ENCODE data around the gene ZC3HAV1. TPM values are rescaled to one million over a fixed set of nuclear protein-coding genes. Genes with fewer than 3 reads are reported as not detected.
"Not testable (repeated sequence)": the region's sequence is repeated elsewhere in the genome, so short reads cannot be mapped to it uniquely, and the experiment has no call there.

ZC3HAV1 gene
- total and polyA plus RNA-seq, 10 of the 15 experiments (the other 5 are each of a cell fraction or from before 2014, with no cell fraction given): 18.5 to 55.3 (median 44.7) TPM

DNA sequence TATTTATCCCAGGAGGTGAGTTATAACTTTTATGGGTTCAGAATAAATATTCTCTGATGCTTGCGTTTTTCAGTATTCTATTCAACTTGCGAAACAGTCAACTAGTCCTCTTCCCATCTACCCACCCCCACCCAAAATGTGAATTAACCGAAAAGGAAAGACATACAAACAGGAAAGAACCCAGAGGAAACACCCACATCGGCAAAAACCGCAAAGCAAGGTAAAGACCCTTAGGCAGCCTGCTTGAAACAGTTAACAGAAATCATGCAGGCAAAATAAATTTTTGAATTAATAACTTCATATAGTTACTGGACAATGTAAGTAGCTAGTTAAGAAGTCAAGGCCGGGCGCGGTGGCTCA lies 5.4 kb downstream of the ZC3HAV1 start (continued):
- no peak for TF ChIP-seq IRF3 (IDR thresholded peaks at IDR 0.05)

- H3K27me3 ChIP-seq (replicated peaks in 1 of 2; ENCODE audit: control insufficient read depth in 2 of 2, insufficient read depth in 2 of 2, low read length in 1 of 2): no peaks in the 10 kb centered on the region
- DNase-seq (ENCODE audit: low read depth, low spot score) (no peak), ATAC-seq (no peak), FAIRE-seq (no peak)
- WGBS (ENCODE audit: insufficient coverage, insufficient replicate concordance, low lambda C conversion rate, missing lambda C conversion rate): 59% methylated on average over 5 of the region's 5 CpGs
- H2AFZ ChIP-seq (ENCODE audit: control insufficient read depth, low read depth, low read length): no peak overlapping the region
- ChIA-PET RAD21 (ENCODE audit: unreplicated experiment) (interaction anchor here (1.5 to 3.2 kb wide), 2 partner anchors 8 to 16 kb away, joined by 4 to 55 read pairs; no protein-coding TSS in a partner anchor), POLR2A (interaction anchor here (0.6 to 3.0 kb wide), 3 partner anchors 9 to 890 kb away, joined by 3 to 28 read pairs (median 7); a partner anchor contains a TSS), CTCF (interaction anchor here (0.9 to 2.6 kb wide), 4 partner anchors 8 to 28 kb away, joined by 3 to 16 read pairs (median 9); no protein-coding TSS in a partner anchor), SMC1A (ENCODE audit: uncharacterized antibody, unreplicated experiment) (interaction anchor here (1.5 to 2.8 kb wide), 4 partner anchors 9 to 128 kb away, joined by 4 to 33 read pairs (median 10); partner anchors contain the start of gene UBN2)
- H3K36me3 ChIP-seq (ENCODE audit: control insufficient read depth in 2 of 2, insufficient read depth in 2 of 2, low read length in 1 of 2): peaks cover 0 to 2% of the 10 kb centered on the region in 2 experiments; a peak in 1 of 4 replicates
- TF ChIP-seq E4F1 (IDR thresholded peaks at IDR 0.05; ENCODE audit: borderline replicate concordance, partially characterized antibody) (no peak), RELB (IDR thresholded peaks at IDR 0.05; ENCODE audit: low read depth) (no peak), CHD2 (IDR thresholded peaks at IDR 0.05; ENCODE audit: borderline replicate concordance, low read depth, low read length) (no peak), LARP7 (IDR thresholded peaks at IDR 0.05) (no peak)
- H3K79me2 ChIP-seq (ENCODE audit: control insufficient read depth, insufficient read depth, low read length): peaks cover 84% of the 10 kb centered on the region
- H4K20me1 ChIP-seq (ENCODE audit: control insufficient read depth, insufficient read depth): no peaks in the 10 kb centered on the region; the same call in 1 of the 2 replicates
- peak overlapping the region; percentile 82 for H3K4me2 ChIP-seq (ENCODE audit: control insufficient read depth, insufficient read depth)
- no peak overlapping the region for H3K9ac ChIP-seq (ENCODE audit: control insufficient read depth, insufficient read depth, low read length)
- in situ Hi-C loops (cut with MboI) (no loop called here), intact Hi-C loops (cut with micrococcal nuclease; ENCODE audit: unreplicated experiment) (no loop called here)
- peak overlapping the region; percentile 74 for H3K27ac ChIP-seq (ENCODE audit: control insufficient read depth, insufficient read depth)
- no peaks in the 10 kb centered on the region; the same call in 2 of the 3 replicates for H3K9me3 ChIP-seq (replicated peaks; ENCODE audit: control insufficient read depth, insufficient read depth, low read length)
- peaks cover 3% of the 10 kb centered on the region; the same call in 1 of the 2 replicates for H3K4me1 ChIP-seq (ENCODE audit: control insufficient read depth, insufficient read depth, low read length)
- peak overlapping the region; percentile 72 for H3K4me3 ChIP-seq
- no TSS peak for BruUV-seq (replicated peaks)
Measured at GRCh38 chr7:139103057-139103815, 6.3 kb downstream of the ZC3HAV1 start.

GRCh38 chr7:139101637-139102158 lies 7.8 kb downstream of the ZC3HAV1 start:
- H3K27me3 ChIP-seq (replicated peaks in 1 of 2; ENCODE audit: control insufficient read depth in 2 of 2, insufficient read depth in 2 of 2, low read length in 1 of 2); H3K4me3 ChIP-seq; H2AFZ ChIP-seq (ENCODE audit: control insufficient read depth, low read depth, low read length); H3K4me1 ChIP-seq (ENCODE audit: control insufficient read depth, insufficient read depth, low read length); H3K9ac ChIP-seq (ENCODE audit: control insufficient read depth, insufficient read depth, low read length); in situ Hi-C loops (cut with MboI); H3K9me3 ChIP-seq (replicated peaks; ENCODE audit: control insufficient read depth, insufficient read depth, low read length); H3K4me2 ChIP-seq (ENCODE audit: control insufficient read depth, insufficient read depth); FAIRE-seq; H4K20me1 ChIP-seq (ENCODE audit: control insufficient read depth, insufficient read depth); BruUV-seq (replicated peaks); RAD21 ChIA-PET (ENCODE audit: unreplicated experiment); DNase-seq (ENCODE audit: low read depth, low spot score); H3K36me3 ChIP-seq (ENCODE audit: control insufficient read depth in 2 of 2, insufficient read depth in 2 of 2, low read length in 1 of 2); H3K27ac ChIP-seq (ENCODE audit: control insufficient read depth, insufficient read depth); ATAC-seq; intact Hi-C loops (cut with micrococcal nuclease; ENCODE audit: unreplicated experiment): not testable (repeated sequence)
- ChIA-PET POLR2A (interaction anchor here (1.4 kb wide), 1 partner anchor 32 kb away, joined by 3 read pairs; a partner anchor contains a TSS), CTCF (interaction anchor here (0.6 to 0.8 kb wide), 2 partner anchors 27 to 209 kb away, joined by 3 read pairs; no protein-coding TSS in a partner anchor), SMC1A (ENCODE audit: uncharacterized antibody, unreplicated experiment) (interaction anchor here (1.2 kb wide), 1 partner anchor 32 kb away, joined by 3 read pairs; a partner anchor contains a TSS)
- H3K79me2 ChIP-seq (ENCODE audit: control insufficient read depth, insufficient read depth, low read length): peaks cover 78% of the 10 kb centered on the region
- WGBS (ENCODE audit: insufficient coverage, insufficient replicate concordance, low lambda C conversion rate, missing lambda C conversion rate): 94% methylated on average over 3 of the region's 4 CpGs

All from GM12878 (cell line).